HCT116 (cell line): ENCODE data around the gene BRD4. TPM values are rescaled to one million over a fixed set of nuclear protein-coding genes. Genes with fewer than 3 reads are reported as not detected.

Experiments
- ATAC-seq: fragments of 200-7000 bp; cut with Tn5 transposase; 2 replicates; pipeline ENCODE4 v1.9.1; 2020; ENCODE audit warnings: mild to moderate bottlenecking, moderate library complexity
- BruUV-seq: library from RNA; stranded (reverse); fragments of 400-500 nt; replicated peaks from 2 replicates; lab custom pipeline; 2021; lab: Mats Ljungman, UMichigan
- CTCF ChIA-PET: fragments of 300-600 bp; sonication (Branson Sonifier 250); formaldehyde crosslinking; loops from one replicate; lab custom pipeline; 2021; ENCODE audit warnings: antibody characterized with exemption; lab: Charles Lee
- POLR2A ChIA-PET: fragments of 300-600, 350-600 bp; sonication (Branson Sonifier 250); formaldehyde crosslinking; loops from one replicate; lab custom pipeline; 2021; ENCODE audit warnings: antibody characterized with exemption; lab: Charles Lee
- RAD21 ChIA-PET, 2 experiments: fragments of 300-600 bp; sonication (Branson Sonifier 250); formaldehyde crosslinking; loops; one replicate each; lab custom pipeline; 2023; ENCODE audit warnings: low total read pairs in 2 of 2; ENCODE audit not compliant: uncharacterized antibody in 2 of 2, unreplicated experiment in 2 of 2, low non-redundant PET in 1 of 2; lab: Charles Lee
- DNase-seq: peaks from one replicate; pipeline ENCODE4 v3.0.0-alpha.2; 2010; ENCODE audit warnings: low read depth, low spot score
- H2AFZ ChIP-seq: fragments of 200-600 bp; shearing (Covaris generic), sonication (generic); 2 replicates; pipeline ENCODE4 v1.6.1; 2017; ENCODE audit warnings: low read depth, mixed run types, mixed read lengths, antibody characterized with exemption, low read length; ENCODE audit not compliant: poor library complexity, severe bottlenecking
- H3K27ac ChIP-seq: 2 replicates; pipeline ENCODE4 v1.5.1; 2012; ENCODE audit warnings: low read depth, low read length
- H3K27me3 ChIP-seq: fragments of 200-600 bp; sonication (generic); 2 replicates; pipeline ENCODE4 v1.6.1; 2016; ENCODE audit warnings: mixed run types, low read length, mixed read lengths; ENCODE audit not compliant: insufficient read depth
- H3K36me3 ChIP-seq, 2 experiments: fragments of 200-500 bp in 1 of 2; fragments of 200-600 bp in 1 of 2; sonication (Bioruptor generic) in 1 of 2; sonication (generic) in 1 of 2; 2 replicates each; pipeline versions ENCODE4 v1.5.1 to v1.6.1; 2014 to 2016; ENCODE audit warnings: low read length in 2 of 2, inconsistent platforms in 1 of 2, mixed read lengths in 1 of 2, mixed run types in 1 of 2; ENCODE audit not compliant: insufficient read depth in 2 of 2, control insufficient read depth in 1 of 2
- H3K4me1 ChIP-seq, 2 experiments: fragments of 200-600 bp in 1 of 2; sonication (generic) in 1 of 2; 2 replicates each; pipeline versions ENCODE4 v1.5.1 to v1.6.1; 2012 to 2017; ENCODE audit warnings: low read length in 2 of 2, inconsistent platforms in 1 of 2, mild to moderate bottlenecking in 1 of 2, mixed read lengths in 1 of 2, mixed run types in 1 of 2, moderate library complexity in 1 of 2; ENCODE audit not compliant: insufficient read depth in 2 of 2, control insufficient read depth in 1 of 2
- H3K4me2 ChIP-seq: fragments of 200-600 bp; sonication (generic); 2 replicates; pipeline ENCODE4 v1.6.1; 2017; ENCODE audit warnings: mixed run types, low read length, mixed read lengths
- H3K4me3 ChIP-seq, 2 experiments: fragments of 200-600 bp in 1 of 2; sonication (generic) in 1 of 2; replicated peaks in 1 of 2; 2 replicates each; pipeline ENCODE4 v1.5.1; 2011 to 2016; ENCODE audit warnings: low read length in 2 of 2, control low read depth in 1 of 2, low read depth in 1 of 2, mild to moderate bottlenecking in 1 of 2, mixed read lengths in 1 of 2, mixed run types in 1 of 2
- H3K79me2 ChIP-seq: fragments of 200-600 bp; sonication (generic); 2 replicates; pipeline ENCODE4 v1.6.1; 2017; ENCODE audit warnings: mild to moderate bottlenecking, mixed run types, low read length, moderate library complexity, mixed read lengths; ENCODE audit not compliant: insufficient read depth
- H3K9ac ChIP-seq: fragments of 200-600 bp; sonication (generic); 2 replicates; pipeline ENCODE4 v1.6.1; 2016; ENCODE audit warnings: low read length, mixed read lengths
- H3K9me2 ChIP-seq: fragments of 200-600 bp; sonication (generic), shearing (Covaris generic); 2 replicates; pipeline ENCODE4 v1.6.1; 2017; ENCODE audit warnings: mixed run types, mild to moderate bottlenecking, moderate library complexity; ENCODE audit not compliant: insufficient read depth
- H3K9me3 ChIP-seq, 2 experiments: fragments of 200-500 bp in 1 of 2; fragments of 200-600 bp in 1 of 2; sonication (Bioruptor generic) in 1 of 2; sonication (generic) in 1 of 2; 2 replicates each; pipeline ENCODE4 v1.6.1; 2014 to 2017; ENCODE audit warnings: low read length in 2 of 2, mixed read lengths in 2 of 2, inconsistent platforms in 1 of 2, low read depth in 1 of 2, mild to moderate bottlenecking in 1 of 2, mixed run types in 1 of 2, moderate library complexity in 1 of 2; ENCODE audit not compliant: control insufficient read depth in 1 of 2, insufficient read depth in 1 of 2
- H4K20me1 ChIP-seq: fragments of 200-600 bp; sonication (generic), shearing (Covaris generic); 2 replicates; pipeline ENCODE4 v1.6.1; 2017; ENCODE audit warnings: mixed run types, mild to moderate bottlenecking, moderate library complexity; ENCODE audit not compliant: insufficient read depth
- CBX3 ChIP-seq: IDR thresholded peaks from 2 replicates; pipeline ENCODE4 v1.6.1; 2012; ENCODE audit warnings: low read depth
- CEBPB ChIP-seq: IDR thresholded peaks from 2 replicates; pipeline ENCODE4 v1.6.1; 2012; ENCODE audit warnings: low read depth
- EGR1 ChIP-seq: IDR thresholded peaks from 2 replicates; pipeline ENCODE4 v1.6.1; 2012; ENCODE audit warnings: low read depth
- ELF1 ChIP-seq: IDR thresholded peaks from 2 replicates; pipeline ENCODE4 v1.6.1; 2012; ENCODE audit warnings: low read depth, borderline replicate concordance
- EZH2 ChIP-seq: fragments of 200-600 bp; sonication (generic); IDR thresholded peaks from 2 replicates; pipeline ENCODE4 v1.6.1; 2017; ENCODE audit warnings: antibody characterized with exemption, mixed run types
- EZH2phosphoT487 ChIP-seq: fragments of 200-600 bp; IDR thresholded peaks from 2 replicates; pipeline ENCODE4 v1.6.1; 2018; ENCODE audit warnings: antibody characterized with exemption, borderline replicate concordance
- FOSL1 ChIP-seq: IDR thresholded peaks from 2 replicates; pipeline ENCODE4 v1.6.1; 2012; ENCODE audit warnings: low read depth
- JUND ChIP-seq: IDR thresholded peaks from 2 replicates; pipeline ENCODE4 v1.6.1; 2012
- POLR2A ChIP-seq: IDR thresholded peaks from 2 replicates; pipeline ENCODE4 v1.7.0; 2011; ENCODE audit warnings: borderline replicate concordance; ENCODE audit not compliant: insufficient read depth, insufficient read length; ENCODE audit errors: extremely low read depth
- RAD21 ChIP-seq: IDR thresholded peaks from 2 replicates; pipeline ENCODE4 v1.6.1; 2012; ENCODE audit warnings: low read depth, mild to moderate bottlenecking
- SIN3A ChIP-seq: IDR thresholded peaks from 2 replicates; pipeline ENCODE4 v1.6.1; 2012; ENCODE audit warnings: low read depth
- SRF ChIP-seq: IDR thresholded peaks from 2 replicates; pipeline ENCODE4 v1.6.1; 2012; ENCODE audit warnings: low read depth
- TCF7L2 ChIP-seq: IDR thresholded peaks from 2 replicates; pipeline ENCODE4 v1.7.0; 2011; ENCODE audit warnings: borderline replicate concordance, inconsistent platforms; ENCODE audit not compliant: insufficient read depth, insufficient read length; ENCODE audit errors: extremely low read depth
- YY1 ChIP-seq: IDR thresholded peaks from 2 replicates; pipeline ENCODE4 v1.6.1; 2011; ENCODE audit warnings: low read length, low read depth, moderate library complexity, mild to moderate bottlenecking; ENCODE audit not compliant: insufficient replicate concordance; ENCODE audit errors: extremely low read depth
- ZFX ChIP-seq: fragments of 450-650 bp; IDR thresholded peaks from 2 replicates; pipeline ENCODE4 v1.6.1; 2017
- intact Hi-C: fragments of 100-400 bp; cut with micrococcal nuclease; formaldehyde crosslinking; loops from 2 replicates; pipeline ENCODE4 v1.10.0; 2022
- total RNA-seq: library from RNA; stranded (reverse); gene quantifications from one replicate; pipeline ENCODE4 v1.2.1, GENCODE V29; 2021; ENCODE audit not compliant: unreplicated experiment
- TF ChIP-seq, protein P1 (sequence below), 3 experiments: fragments of 200-600 bp in 1 of 3; sonication (generic) in 1 of 3; IDR thresholded peaks in 2 of 3; conservative IDR thresholded peaks in 1 of 3; 2 replicates each; pipeline ENCODE4 v1.5.1; 2012 to 2017; ENCODE audit warnings: low read depth in 2 of 3, low read length in 2 of 3, antibody characterized with exemption in 1 of 3, borderline replicate concordance in 1 of 3, control low read depth in 1 of 3, mild to moderate bottlenecking in 1 of 3, mixed read lengths in 1 of 3, mixed run types in 1 of 3, moderate library complexity in 1 of 3; ENCODE audit not compliant: insufficient read depth in 1 of 3
- TF ChIP-seq, protein P2 (sequence below): IDR thresholded peaks from 2 replicates; pipeline ENCODE4 v1.6.1; 2011; ENCODE audit warnings: mild to moderate bottlenecking, low read length, moderate library complexity; ENCODE audit not compliant: insufficient replicate concordance; ENCODE audit errors: extremely low read depth
- TF ChIP-seq, protein P3 (sequence below): IDR thresholded peaks from 2 replicates; pipeline ENCODE4 v1.6.1; 2012

BRD4 gene
- total RNA-seq, 1 experiment from 2014 or later, result 52.9 TPM

DNA sequence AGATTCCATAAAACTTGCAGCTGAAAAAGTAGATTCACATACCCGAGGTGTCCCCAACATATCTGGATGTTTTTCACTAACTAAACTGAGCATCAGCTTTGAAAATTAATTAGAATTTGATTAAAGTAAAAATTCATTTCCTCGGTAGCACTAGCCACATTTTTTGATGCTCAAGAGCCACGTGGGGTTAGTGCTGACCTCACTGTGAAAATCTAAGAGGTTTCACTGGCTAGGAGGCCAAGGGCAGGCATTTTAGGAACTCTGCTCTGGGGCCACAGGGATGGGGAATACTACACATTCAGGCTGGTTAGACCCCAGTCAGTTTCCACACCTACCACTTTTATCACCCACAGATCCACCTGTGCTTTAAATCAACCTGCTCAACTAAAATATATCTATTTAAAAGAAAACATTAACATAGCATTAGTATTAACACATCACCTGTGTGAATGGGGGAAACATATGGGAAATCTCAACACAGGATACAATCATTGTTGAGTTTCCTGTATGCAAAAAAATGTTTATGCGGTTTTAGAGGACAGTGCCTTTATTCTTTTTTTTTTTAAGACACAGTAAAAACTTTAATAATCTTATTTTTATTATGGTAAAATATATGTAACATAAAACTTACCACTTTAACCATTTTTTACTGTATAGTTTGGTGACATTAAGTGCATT lies 45.5 kb downstream of the BRD4 start:
- H3K27me3 ChIP-seq, result no peaks in the 10 kb centered on the region
- ChIA-PET POLR2A (no interaction called here), RAD21 (no interaction called here), CTCF (no interaction called here)
- H4K20me1 ChIP-seq, result peaks cover 13% of the 10 kb centered on the region; the same call in 1 of the 2 replicates
- H3K27ac ChIP-seq, result no peak overlapping the region
- H3K4me2 ChIP-seq, result no peak overlapping the region
- no TSS peak for BruUV-seq
- no peaks in the 10 kb centered on the region for H3K9me2 ChIP-seq
- no peaks in the 10 kb centered on the region for H3K9me3 ChIP-seq
- TF ChIP-seq EZH2phosphoT487 (no peak), POLR2A (no peak), FOSL1 (no peak), ZFX (no peak), SRF (no peak), SIN3A (no peak), CBX3 (no peak), EZH2 (no peak), EGR1 (no peak), CEBPB (no peak), ELF1 (no peak), TCF7L2 (no peak), RAD21 (no peak), YY1 (no peak), JUND (no peak)
- TF ChIP-seq, protein P1, sequence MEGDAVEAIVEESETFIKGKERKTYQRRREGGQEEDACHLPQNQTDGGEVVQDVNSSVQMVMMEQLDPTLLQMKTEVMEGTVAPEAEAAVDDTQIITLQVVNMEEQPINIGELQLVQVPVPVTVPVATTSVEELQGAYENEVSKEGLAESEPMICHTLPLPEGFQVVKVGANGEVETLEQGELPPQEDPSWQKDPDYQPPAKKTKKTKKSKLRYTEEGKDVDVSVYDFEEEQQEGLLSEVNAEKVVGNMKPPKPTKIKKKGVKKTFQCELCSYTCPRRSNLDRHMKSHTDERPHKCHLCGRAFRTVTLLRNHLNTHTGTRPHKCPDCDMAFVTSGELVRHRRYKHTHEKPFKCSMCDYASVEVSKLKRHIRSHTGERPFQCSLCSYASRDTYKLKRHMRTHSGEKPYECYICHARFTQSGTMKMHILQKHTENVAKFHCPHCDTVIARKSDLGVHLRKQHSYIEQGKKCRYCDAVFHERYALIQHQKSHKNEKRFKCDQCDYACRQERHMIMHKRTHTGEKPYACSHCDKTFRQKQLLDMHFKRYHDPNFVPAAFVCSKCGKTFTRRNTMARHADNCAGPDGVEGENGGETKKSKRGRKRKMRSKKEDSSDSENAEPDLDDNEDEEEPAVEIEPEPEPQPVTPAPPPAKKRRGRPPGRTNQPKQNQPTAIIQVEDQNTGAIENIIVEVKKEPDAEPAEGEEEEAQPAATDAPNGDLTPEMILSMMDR (IDR thresholded peaks at IDR 0.05 in 2 of 3, conservative IDR thresholded peaks at IDR 0.05 in 1 of 3; ENCODE audit: borderline replicate concordance in 1 of 3, insufficient read depth in 1 of 3, low read depth in 2 of 3, low read length in 2 of 3), result no peak
- TF ChIP-seq, protein P2, sequence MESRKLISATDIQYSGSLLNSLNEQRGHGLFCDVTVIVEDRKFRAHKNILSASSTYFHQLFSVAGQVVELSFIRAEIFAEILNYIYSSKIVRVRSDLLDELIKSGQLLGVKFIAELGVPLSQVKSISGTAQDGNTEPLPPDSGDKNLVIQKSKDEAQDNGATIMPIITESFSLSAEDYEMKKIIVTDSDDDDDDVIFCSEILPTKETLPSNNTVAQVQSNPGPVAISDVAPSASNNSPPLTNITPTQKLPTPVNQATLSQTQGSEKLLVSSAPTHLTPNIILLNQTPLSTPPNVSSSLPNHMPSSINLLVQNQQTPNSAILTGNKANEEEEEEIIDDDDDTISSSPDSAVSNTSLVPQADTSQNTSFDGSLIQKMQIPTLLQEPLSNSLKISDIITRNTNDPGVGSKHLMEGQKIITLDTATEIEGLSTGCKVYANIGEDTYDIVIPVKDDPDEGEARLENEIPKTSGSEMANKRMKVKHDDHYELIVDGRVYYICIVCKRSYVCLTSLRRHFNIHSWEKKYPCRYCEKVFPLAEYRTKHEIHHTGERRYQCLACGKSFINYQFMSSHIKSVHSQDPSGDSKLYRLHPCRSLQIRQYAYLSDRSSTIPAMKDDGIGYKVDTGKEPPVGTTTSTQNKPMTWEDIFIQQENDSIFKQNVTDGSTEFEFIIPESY, result no peak
- TF ChIP-seq, protein P3, sequence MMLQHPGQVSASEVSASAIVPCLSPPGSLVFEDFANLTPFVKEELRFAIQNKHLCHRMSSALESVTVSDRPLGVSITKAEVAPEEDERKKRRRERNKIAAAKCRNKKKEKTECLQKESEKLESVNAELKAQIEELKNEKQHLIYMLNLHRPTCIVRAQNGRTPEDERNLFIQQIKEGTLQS, result no peak
- no peak overlapping the region for H3K4me3 ChIP-seq
- no peak overlapping the region for H3K9ac ChIP-seq
- H2AFZ ChIP-seq, result no peak overlapping the region
- no peak for DNase-seq
- ATAC-seq, result no peak
- peaks cover 0 to 24% of the 10 kb centered on the region in 2 experiments; a peak in 1 of 4 replicates for H3K4me1 ChIP-seq
- intact Hi-C loops, result no loop called here
- peaks cover 100% of the 10 kb centered on the region for H3K79me2 ChIP-seq
- no peaks in the 10 kb centered on the region for H3K36me3 ChIP-seq
